Gastroesophageal sphincter (tissue), 3 donors: ENCODE data around the gene RIPOR3.

ENCODE experiments used
- EP300 ChIP-seq: sonication (generic); formaldehyde crosslinking; IDR thresholded peaks from one replicate; pipeline ENCODE4 v1.6.1; 2017; ENCODE audit warnings: antibody characterized with exemption, mild to moderate bottlenecking
- POLR2A ChIP-seq, 2 donors: fragments of 450-650 bp; IDR thresholded peaks; one replicate each; pipeline ENCODE4 v1.6.1; 2017; ENCODE audit warnings: antibody characterized with exemption in 2 of 2, mild to moderate bottlenecking in 2 of 2, moderate library complexity in 1 of 2
- TF ChIP-seq, protein P1 (sequence below), 4 experiments: fragments of 200-600 bp in 2 of 4; fragments of 450-650 bp in 2 of 4; sonication (generic) in 1 of 4; IDR thresholded peaks; one replicate each; pipeline ENCODE4 v1.5.1; 2017 to 2019; ENCODE audit warnings: antibody characterized with exemption in 4 of 4, mild to moderate bottlenecking in 2 of 4, moderate library complexity in 2 of 4

DNA sequence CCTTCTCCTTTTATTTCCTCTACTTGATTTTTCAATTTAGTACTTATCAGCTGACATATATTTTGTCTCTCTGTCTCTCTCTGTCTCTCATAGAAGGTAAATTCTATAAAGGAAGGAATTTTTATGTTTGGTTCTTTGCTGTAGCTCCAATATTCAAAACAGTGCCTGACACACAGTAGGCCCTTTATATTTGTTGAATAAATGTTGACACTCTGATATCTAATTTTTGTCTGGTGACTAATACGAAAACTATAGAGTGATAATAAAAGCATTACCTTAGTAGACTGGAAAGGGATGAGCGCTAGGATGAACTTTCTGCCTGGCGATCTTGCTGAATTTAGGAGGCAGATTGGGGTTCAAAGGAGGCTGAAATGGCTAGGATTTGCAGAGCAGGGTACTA lies 138.4 kb downstream of the RIPOR3 start:
- TF ChIP-seq, protein P1, sequence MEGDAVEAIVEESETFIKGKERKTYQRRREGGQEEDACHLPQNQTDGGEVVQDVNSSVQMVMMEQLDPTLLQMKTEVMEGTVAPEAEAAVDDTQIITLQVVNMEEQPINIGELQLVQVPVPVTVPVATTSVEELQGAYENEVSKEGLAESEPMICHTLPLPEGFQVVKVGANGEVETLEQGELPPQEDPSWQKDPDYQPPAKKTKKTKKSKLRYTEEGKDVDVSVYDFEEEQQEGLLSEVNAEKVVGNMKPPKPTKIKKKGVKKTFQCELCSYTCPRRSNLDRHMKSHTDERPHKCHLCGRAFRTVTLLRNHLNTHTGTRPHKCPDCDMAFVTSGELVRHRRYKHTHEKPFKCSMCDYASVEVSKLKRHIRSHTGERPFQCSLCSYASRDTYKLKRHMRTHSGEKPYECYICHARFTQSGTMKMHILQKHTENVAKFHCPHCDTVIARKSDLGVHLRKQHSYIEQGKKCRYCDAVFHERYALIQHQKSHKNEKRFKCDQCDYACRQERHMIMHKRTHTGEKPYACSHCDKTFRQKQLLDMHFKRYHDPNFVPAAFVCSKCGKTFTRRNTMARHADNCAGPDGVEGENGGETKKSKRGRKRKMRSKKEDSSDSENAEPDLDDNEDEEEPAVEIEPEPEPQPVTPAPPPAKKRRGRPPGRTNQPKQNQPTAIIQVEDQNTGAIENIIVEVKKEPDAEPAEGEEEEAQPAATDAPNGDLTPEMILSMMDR (IDR thresholded peaks at IDR 0.05), result no peak
- TF ChIP-seq POLR2A (IDR thresholded peaks at IDR 0.05), result no peak
- no peak for TF ChIP-seq EP300
